ENCODE measurements around the gene TXNDC16.

The TXNDC16 gene

DNA sequence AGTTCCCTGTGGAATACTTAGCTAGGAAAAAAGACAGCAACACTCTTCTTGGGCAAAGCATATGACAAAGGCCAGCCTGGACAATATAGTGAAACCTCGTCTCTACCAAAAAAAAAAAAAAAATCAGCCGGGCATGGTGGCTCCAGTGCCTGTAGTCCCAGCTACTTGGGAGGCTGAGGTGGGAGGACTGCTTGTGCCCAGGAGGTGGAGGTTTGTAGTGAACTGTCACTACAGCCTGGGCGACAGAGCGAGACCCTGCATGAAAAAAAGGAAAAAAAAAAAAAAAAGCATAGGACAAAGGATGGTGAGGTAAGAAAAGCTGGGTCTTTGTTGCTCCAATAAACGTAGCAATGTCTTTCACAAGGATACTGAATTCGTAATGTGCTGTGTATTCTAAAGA is 1.1 kb downstream of the TXNDC16 start:
- TF ChIP-seq ZNF658 (tag by site-specific recombination; IDR thresholded peaks at IDR 0.05) (no peak), OVOL3 (tag by site-specific recombination; IDR thresholded peaks at IDR 0.05) (no peak), ZNF335 (tag by site-specific recombination; conservative IDR thresholded peaks at IDR 0.05) (peak; percentile 75), ZNF664 (tag by site-specific recombination; IDR thresholded peaks at IDR 0.05) (no peak), ZNF366 (tag by site-specific recombination; conservative IDR thresholded peaks at IDR 0.05) (no peak), MEIS1 (CRISPR knock-in tag; IDR thresholded peaks at IDR 0.05; ENCODE audit: borderline replicate concordance) (no peak), ZNF843 (tag by site-specific recombination; IDR thresholded peaks at IDR 0.05) (no peak), ZNF121 (tag by site-specific recombination; IDR thresholded peaks at IDR 0.05) (peak; percentile 34; the same call in 1 of the 2 replicates), ZNF19 (tag by site-specific recombination; IDR thresholded peaks at IDR 0.05; ENCODE audit: low read depth) (no peak), ZIC2 (tag by site-specific recombination; IDR thresholded peaks at IDR 0.05) (no peak), ZSCAN23 (tag by site-specific recombination; IDR thresholded peaks at IDR 0.05) (no peak), ZSCAN30 (tag by site-specific recombination; IDR thresholded peaks at IDR 0.05) (no peak)
- TF ChIP-seq, protein P1, sequence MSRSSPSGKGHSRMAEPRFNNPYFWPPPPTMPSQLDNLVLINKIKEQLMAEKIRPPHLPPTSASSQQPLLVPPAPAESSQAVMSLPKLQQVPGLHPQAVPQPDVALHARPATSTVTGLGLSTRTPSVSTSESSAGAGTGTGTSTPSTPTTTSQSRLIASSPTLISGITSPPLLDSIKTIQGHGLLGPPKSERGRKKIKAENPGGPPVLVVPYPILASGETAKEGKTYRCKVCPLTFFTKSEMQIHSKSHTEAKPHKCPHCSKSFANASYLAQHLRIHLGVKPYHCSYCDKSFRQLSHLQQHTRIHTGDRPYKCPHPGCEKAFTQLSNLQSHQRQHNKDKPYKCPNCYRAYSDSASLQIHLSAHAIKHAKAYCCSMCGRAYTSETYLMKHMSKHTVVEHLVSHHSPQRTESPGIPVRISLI (tag by site-specific recombination; IDR thresholded peaks at IDR 0.05): peak; percentile 74
- TF ChIP-seq, protein P2, sequence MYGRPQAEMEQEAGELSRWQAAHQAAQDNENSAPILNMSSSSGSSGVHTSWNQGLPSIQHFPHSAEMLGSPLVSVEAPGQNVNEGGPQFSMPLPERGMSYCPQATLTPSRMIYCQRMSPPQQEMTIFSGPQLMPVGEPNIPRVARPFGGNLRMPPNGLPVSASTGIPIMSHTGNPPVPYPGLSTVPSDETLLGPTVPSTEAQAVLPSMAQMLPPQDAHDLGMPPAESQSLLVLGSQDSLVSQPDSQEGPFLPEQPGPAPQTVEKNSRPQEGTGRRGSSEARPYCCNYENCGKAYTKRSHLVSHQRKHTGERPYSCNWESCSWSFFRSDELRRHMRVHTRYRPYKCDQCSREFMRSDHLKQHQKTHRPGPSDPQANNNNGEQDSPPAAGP (tag by site-specific recombination; IDR thresholded peaks at IDR 0.05): no peak
- ChIA-PET POLR2A (interaction anchor here (0.7 to 1.9 kb wide), 5 partner anchors 8 to 806 kb away, joined by 3 to 10 read pairs (median 5); partner anchors contain the start of gene FERMT2), CTCF (interaction anchor here (0.6 kb wide), 1 partner anchor 29 kb away, joined by 4 read pairs; no protein-coding TSS in a partner anchor)
- Histone ChIP-seq H3K36me3 (ENCODE audit: control insufficient read depth in 2 of 2, insufficient read depth in 1 of 2, low read length in 2 of 2) (no peaks in the 10 kb centered on the region), H3K4me1 (ENCODE audit: control insufficient read depth, insufficient read depth, low read length) (peaks cover 9% of the 10 kb centered on the region), H3K9me3 (ENCODE audit: control insufficient read depth, insufficient read depth, low read depth, low read length) (no peaks in the 10 kb centered on the region), H3K27ac (ENCODE audit: extremely low read depth, low read depth, low read length) (peak overlapping the region; percentile 90; the same call in 1 of the 2 replicates), H3K4me3 (ENCODE audit: low read depth, low read length) (peak overlapping the region; percentile 87)

DNA sequence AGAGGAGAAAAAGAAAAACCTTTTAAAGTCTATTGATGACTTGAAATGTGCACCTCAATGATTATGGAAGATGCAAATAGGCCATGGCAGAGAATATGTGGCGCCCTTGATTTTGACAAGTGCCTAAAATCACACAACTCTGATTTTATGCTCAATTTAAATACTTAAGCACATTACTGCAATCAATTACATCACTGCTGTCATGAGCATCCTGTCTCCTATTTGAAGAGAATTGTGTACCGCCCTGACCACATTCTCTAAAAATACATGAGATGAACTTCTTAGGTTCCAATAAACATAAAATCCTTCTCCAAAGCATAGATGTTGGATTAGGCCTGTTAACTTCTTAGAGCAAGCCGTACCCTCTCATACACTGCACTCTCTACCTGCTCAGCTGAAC is 1.6 kb downstream of the TXNDC16 start:
- no peaks in the 10 kb centered on the region for H3K9me3 ChIP-seq (ENCODE audit: control insufficient read depth, insufficient read depth, low read depth, low read length)
- no peak overlapping the region for H3K27ac ChIP-seq (ENCODE audit: extremely low read depth, low read depth, low read length)
- peak overlapping the region; percentile 87 for H3K4me3 ChIP-seq (ENCODE audit: low read depth, low read length)
- CTCF ChIA-PET: no interaction called here
- peaks cover 13% of the 10 kb centered on the region for H3K4me1 ChIP-seq (ENCODE audit: control insufficient read depth, insufficient read depth, low read length)
- no peak for TF ChIP-seq ZNF112 (tag by site-specific recombination; IDR thresholded peaks at IDR 0.05)
- TF ChIP-seq ZNF792 (tag by site-specific recombination; IDR thresholded peaks at IDR 0.05): no peak
- TF ChIP-seq KLF16 (tag by site-specific recombination; IDR thresholded peaks at IDR 0.05): no peak
- no peak for TF ChIP-seq ZEB2 (tag by site-specific recombination; IDR thresholded peaks at IDR 0.05)
- TF ChIP-seq ZNF530 (tag by site-specific recombination; IDR thresholded peaks at IDR 0.05; ENCODE audit: low read depth): no peak
- TF ChIP-seq ZSCAN30 (tag by site-specific recombination; IDR thresholded peaks at IDR 0.05): no peak
- TF ChIP-seq, protein P3, sequence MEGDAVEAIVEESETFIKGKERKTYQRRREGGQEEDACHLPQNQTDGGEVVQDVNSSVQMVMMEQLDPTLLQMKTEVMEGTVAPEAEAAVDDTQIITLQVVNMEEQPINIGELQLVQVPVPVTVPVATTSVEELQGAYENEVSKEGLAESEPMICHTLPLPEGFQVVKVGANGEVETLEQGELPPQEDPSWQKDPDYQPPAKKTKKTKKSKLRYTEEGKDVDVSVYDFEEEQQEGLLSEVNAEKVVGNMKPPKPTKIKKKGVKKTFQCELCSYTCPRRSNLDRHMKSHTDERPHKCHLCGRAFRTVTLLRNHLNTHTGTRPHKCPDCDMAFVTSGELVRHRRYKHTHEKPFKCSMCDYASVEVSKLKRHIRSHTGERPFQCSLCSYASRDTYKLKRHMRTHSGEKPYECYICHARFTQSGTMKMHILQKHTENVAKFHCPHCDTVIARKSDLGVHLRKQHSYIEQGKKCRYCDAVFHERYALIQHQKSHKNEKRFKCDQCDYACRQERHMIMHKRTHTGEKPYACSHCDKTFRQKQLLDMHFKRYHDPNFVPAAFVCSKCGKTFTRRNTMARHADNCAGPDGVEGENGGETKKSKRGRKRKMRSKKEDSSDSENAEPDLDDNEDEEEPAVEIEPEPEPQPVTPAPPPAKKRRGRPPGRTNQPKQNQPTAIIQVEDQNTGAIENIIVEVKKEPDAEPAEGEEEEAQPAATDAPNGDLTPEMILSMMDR (tag by site-specific recombination; IDR thresholded peaks at IDR 0.05): no peak
- TF ChIP-seq ZNF529 (tag by site-specific recombination; IDR thresholded peaks at IDR 0.05; ENCODE audit: insufficient replicate concordance): no peak
- no peak for TF ChIP-seq GFI1B (tag by site-specific recombination; IDR thresholded peaks at IDR 0.05)
- no peak for TF ChIP-seq ZNF585B (tag by site-specific recombination; IDR thresholded peaks at IDR 0.05)
- no peak for TF ChIP-seq ZFP69B (tag by site-specific recombination; IDR thresholded peaks at IDR 0.05)
- no peaks in the 10 kb centered on the region for H3K36me3 ChIP-seq (ENCODE audit: control insufficient read depth in 2 of 2, insufficient read depth in 1 of 2, low read length in 2 of 2)
- POLR2A ChIA-PET: interaction anchor here (0.7 to 1.0 kb wide), 2 partner anchors 141 to 807 kb away, joined by 3 to 4 read pairs; no protein-coding TSS in a partner anchor

Data from HEK293 (cell line).